GM10248 (cell line): Measurements from ENCODE around the gene SPEN.
A peak's percentile ranks its signal among the peaks of the same experiment; 100 is the strongest.

ENCODE experiments used
- CTCF ChIA-PET: fragments of 300-600 bp; sonication (Branson Sonifier 250); formaldehyde crosslinking; extraction: SDS; loops from one replicate; lab custom pipeline; 2021; ENCODE audit warnings: antibody characterized with exemption; lab: Yijun Ruan, JAX
- POLR2A ChIA-PET: fragments of 350-650 bp; sonication (Branson Sonifier 250); formaldehyde crosslinking; extraction: SDS; loops from one replicate; lab custom pipeline; 2020; ENCODE audit warnings: antibody characterized with exemption; lab: Yijun Ruan, JAX
- DNase-seq: peaks from one replicate; pipeline ENCODE4 v3.0.0; 2012; ENCODE audit errors: extremely low spot score
- TF ChIP-seq, protein P1 (sequence below): IDR thresholded peaks from 2 replicates; pipeline ENCODE4 v1.5.1; 2012; ENCODE audit warnings: mild to moderate bottlenecking, low read depth; ENCODE audit errors: extremely low read depth, missing control alignments, control extremely low read depth

Gene SPEN

DNA sequence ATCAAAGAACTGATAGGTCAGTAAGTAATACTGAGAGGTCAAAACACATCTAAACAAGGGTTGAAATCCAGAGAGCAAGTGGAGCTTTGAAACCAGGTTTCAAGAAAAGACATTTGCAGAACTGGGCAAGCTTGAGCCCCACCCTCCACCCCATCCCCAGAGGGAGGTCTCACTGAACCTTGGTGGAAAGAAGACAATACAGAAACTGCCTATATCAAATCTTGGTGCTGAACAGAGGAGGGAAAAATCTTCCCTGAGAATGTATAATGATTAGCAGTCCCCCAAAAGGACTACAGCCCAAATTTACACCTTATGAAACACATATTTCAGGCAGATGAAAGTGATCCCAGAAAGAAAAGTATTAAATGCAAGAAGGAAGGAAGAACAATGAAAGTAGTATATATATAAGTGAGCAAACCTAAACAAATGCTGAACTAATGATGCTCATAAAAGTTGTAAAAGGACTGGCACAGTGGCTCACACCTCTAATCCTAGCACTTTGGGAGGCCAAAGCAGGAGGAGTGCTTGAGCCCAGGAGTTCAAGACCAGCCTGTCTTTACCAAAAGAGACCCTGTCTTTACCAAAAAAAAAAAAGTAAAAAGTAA is 116.0 kb downstream of the SPEN start:
- DNase-seq: peak; percentile 21
- ChIA-PET POLR2A (interaction anchor here (1.0 kb wide), 1 partner anchor 11 kb away, joined by 4 read pairs; no protein-coding TSS in a partner anchor), CTCF (interaction anchor here (1.1 to 1.4 kb wide), 4 partner anchors 9 to 172 kb away, joined by 3 to 7 read pairs (median 4); no protein-coding TSS in a partner anchor)
- TF ChIP-seq, protein P1, sequence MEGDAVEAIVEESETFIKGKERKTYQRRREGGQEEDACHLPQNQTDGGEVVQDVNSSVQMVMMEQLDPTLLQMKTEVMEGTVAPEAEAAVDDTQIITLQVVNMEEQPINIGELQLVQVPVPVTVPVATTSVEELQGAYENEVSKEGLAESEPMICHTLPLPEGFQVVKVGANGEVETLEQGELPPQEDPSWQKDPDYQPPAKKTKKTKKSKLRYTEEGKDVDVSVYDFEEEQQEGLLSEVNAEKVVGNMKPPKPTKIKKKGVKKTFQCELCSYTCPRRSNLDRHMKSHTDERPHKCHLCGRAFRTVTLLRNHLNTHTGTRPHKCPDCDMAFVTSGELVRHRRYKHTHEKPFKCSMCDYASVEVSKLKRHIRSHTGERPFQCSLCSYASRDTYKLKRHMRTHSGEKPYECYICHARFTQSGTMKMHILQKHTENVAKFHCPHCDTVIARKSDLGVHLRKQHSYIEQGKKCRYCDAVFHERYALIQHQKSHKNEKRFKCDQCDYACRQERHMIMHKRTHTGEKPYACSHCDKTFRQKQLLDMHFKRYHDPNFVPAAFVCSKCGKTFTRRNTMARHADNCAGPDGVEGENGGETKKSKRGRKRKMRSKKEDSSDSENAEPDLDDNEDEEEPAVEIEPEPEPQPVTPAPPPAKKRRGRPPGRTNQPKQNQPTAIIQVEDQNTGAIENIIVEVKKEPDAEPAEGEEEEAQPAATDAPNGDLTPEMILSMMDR: no peak

DNA sequence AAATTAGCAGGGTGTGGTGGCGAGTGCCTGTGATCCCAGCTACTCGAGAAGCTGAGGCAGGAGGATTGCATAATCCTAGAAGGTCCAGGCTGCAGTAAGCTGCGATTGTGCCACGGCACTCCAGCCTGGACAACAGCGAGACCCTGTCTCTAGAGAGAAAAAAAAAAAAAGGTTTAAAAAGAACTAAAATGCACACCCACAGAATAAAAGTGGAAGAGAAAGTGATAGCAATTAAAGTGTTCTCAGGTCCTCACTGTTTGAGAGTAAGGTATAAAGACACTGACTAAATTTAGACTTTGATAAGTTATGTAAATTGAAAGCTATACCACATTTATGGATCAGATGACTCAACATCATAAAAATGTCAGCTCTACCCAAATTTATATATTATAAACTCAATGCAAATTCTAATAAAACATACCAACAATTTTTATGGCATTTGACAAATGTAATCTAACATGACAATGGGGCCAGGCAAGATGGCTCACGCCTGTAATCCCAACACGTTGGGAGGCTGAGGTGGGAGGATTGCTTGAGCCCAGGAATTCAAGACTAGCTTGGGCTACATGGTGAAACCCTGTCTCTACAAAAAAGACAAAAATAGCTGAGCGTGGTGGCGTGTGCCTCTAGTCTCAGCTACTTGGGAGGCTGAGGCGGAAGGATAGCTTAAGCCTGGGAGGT is 116.6 kb downstream of the SPEN start:
- peak; percentile 67 for DNase-seq
- CTCF ChIA-PET: interaction anchor here (1.1 to 1.4 kb wide), 5 partner anchors 8 to 172 kb away, joined by 3 to 7 read pairs (median 4); no protein-coding TSS in a partner anchor
- TF ChIP-seq, protein P1: no peak
- POLR2A ChIA-PET: interaction anchor here (0.7 to 1.0 kb wide), 2 partner anchors 11 to 278 kb away, joined by 4 to 6 read pairs; no protein-coding TSS in a partner anchor

DNA sequence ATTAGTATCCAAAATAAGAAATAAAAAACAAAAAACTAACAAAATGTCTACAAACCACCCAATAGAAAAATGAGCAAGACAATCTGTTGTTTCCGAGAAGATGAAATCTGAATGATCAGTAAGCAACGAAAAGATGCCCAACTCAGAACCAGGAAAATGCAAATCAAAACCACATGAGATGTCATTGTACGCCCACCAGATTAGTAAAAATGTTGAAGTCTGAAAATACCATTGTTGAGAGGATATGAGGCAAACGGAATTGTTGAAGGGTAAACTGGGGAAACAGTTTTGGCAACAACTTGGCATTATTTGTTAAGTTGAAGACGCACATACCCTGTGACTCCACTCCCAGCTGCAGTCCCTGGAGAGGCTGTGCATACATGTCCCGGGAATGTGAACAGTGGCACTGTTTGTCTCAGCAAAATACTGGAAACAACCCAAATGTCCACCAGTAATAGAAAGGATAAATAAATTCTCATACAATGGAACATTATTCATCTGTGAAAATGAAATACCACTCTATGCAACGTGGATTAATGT is 117.8 kb downstream of the SPEN start:
- POLR2A ChIA-PET: interaction anchor here (1.2 to 1.3 kb wide), 2 partner anchors 10 to 16 kb away, joined by 6 to 8 read pairs; partner anchors contain the start of gene ZBTB17
- TF ChIP-seq, protein P1: no peak
- DNase-seq: peak; percentile 29
- CTCF ChIA-PET: interaction anchor here (0.6 to 1.4 kb wide), 6 partner anchors 10 to 173 kb away, joined by 3 to 7 read pairs (median 3); partner anchors contain the start of gene ZBTB17

DNA sequence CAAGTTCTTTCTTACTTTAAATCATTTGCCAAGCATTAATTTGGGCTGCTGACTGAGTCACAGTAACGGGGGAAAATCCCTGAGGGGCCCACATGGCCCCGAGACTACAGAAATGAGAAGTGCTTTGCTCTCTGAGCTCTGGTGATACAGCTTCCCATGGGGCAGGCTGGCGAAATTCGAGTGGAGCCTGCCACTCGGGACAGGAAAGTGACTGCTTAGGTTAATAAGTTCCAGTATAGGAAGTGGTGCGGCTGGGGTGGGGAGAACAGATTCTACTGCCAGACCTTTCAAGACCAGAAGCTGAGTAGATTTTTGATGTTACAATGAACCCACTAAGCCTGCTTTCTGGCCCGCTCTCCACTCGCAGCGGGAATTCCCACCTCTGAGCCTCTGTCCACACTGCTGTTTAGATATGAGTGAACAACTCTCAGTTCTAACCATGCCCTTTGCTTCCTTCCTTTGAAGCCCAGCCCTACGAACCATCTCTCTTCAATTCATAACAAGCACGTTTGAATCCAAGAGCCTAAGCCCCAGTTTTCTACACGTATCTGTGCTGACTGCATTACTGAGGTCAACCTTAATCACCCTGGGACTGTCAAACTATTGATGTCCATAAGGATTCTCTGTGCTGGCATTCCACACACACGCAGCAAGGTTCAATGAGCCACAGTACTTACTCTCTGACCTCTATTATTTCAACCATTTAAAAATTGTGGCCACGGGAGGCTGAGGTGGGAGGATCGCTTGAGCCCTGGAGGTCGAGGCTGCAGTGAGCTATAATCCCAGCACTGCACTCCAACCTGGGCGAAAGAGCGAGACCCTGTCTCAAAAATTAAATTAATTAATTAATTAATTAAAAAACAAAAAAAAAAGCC is 118.8 kb downstream of the SPEN start:
- DNase-seq: peak; percentile 83
- CTCF ChIA-PET: interaction anchor here (1.1 to 1.2 kb wide), 2 partner anchors 9 to 117 kb away, joined by 3 to 7 read pairs; partner anchors contain the start of gene ZBTB17
- POLR2A ChIA-PET: interaction anchor here (1.2 to 1.3 kb wide), 2 partner anchors 9 to 17 kb away, joined by 6 to 8 read pairs; partner anchors contain the start of gene ZBTB17
- TF ChIP-seq, protein P1: no peak

DNA sequence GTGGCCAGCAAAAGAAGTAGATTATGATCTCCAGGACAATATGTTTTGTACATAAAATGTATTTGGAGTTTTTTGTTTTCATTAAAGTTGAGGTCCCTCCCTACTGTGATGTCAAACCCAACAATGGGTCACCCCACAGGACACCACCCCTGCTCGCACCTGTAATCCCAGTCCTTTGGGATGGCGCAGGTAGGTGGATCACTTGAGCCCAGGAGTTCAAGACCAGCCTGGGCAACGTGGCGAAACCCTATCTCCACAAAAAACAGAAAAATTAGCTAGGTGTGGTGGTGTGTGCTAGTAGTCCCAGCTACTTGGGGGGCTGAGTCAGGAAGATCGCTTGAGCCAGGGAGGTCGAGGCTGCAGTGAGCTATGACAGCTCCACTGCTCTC is 119.4 kb downstream of the SPEN start:
- TF ChIP-seq, protein P1: no peak
- DNase-seq: no peak
- ChIA-PET POLR2A (interaction anchor here (1.3 kb wide), 1 partner anchor 17 kb away, joined by 6 read pairs; no protein-coding TSS in a partner anchor), CTCF (no interaction called here)

DNA sequence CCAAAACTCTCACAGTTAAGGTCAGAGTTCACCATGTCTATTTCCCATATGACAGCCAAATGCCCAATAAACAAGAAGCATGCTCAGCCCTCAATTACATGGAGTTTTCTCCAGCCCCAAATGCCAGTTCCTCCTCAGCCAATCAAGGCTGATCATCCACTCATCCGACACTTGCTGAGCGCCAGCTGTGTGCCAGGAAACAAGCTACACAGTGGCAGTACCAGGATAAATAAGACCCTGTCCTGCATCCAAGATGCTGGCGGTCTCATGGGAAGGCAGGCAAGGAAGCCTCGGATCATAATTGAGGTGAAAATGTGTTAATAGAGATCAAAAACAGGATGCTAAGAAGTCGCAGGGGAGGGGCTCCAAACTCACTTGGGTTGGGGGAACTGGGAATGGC is 120.7 kb downstream of the SPEN start:
- CTCF ChIA-PET: interaction anchor here (1.0 kb wide), 1 partner anchor 16 kb away, joined by 4 read pairs; no protein-coding TSS in a partner anchor

More for the DNA sequence above, 120.7 kb downstream of the SPEN start:
- TF ChIP-seq, protein P1: no peak
- POLR2A ChIA-PET: no interaction called here
- no peak for DNase-seq
